CD14-positive monocyte (primary cell): Measurements from ENCODE around the gene SPATA2. TPM values are rescaled to one million over a fixed set of nuclear protein-coding genes. Genes with fewer than 3 reads are reported as not detected.
A peak's percentile ranks its signal among the peaks of the same experiment; 100 is the strongest.
"Not testable (repeated sequence)": the region's sequence is repeated elsewhere in the genome, so short reads cannot be mapped to it uniquely, and the experiment has no call there.

Experiments
- DNase-seq, 3 donors: peaks; one replicate each; pipeline ENCODE4 v3.0.0-alpha.2; 2011 to 2022
- H2AFZ ChIP-seq: 2 replicates; pipeline ENCODE4 v1.6.0; 2012; ENCODE audit warnings: mild to moderate bottlenecking, low read depth, low read length, inconsistent platforms; ENCODE audit not compliant: insufficient read depth, poor library complexity, severe bottlenecking
- H3K27ac ChIP-seq, 2 donors: 1 replicate in 1 of 2; 2 replicates in 1 of 2; pipeline ENCODE4 v1.5.1; 2012 to 2013; ENCODE audit warnings: low read length in 2 of 2, control low read depth in 1 of 2, inconsistent platforms in 1 of 2, low read depth in 1 of 2, mild to moderate bottlenecking in 1 of 2
- H3K27me3 ChIP-seq, 2 donors: one replicate each; pipeline versions ENCODE4 v1.6.0 to v1.6.1; 2011 to 2013; ENCODE audit warnings: low read length in 2 of 2; ENCODE audit not compliant: control insufficient read depth in 2 of 2, insufficient read depth in 2 of 2
- H3K36me3 ChIP-seq, 2 donors: replicated peaks in 1 of 2; 1 replicate in 1 of 2; 2 replicates in 1 of 2; pipeline versions ENCODE4 v1.5.1 to v1.6.1; 2012 to 2013; ENCODE audit warnings: low read length in 2 of 2, control low read depth in 1 of 2, inconsistent platforms in 1 of 2, mild to moderate bottlenecking in 1 of 2; ENCODE audit not compliant: insufficient read depth in 2 of 2, control insufficient read depth in 1 of 2
- H3K4me1 ChIP-seq, 2 donors: 1 replicate in 1 of 2; 2 replicates in 1 of 2; pipeline versions ENCODE4 v1.5.1 to v1.6.1; 2012 to 2013; ENCODE audit warnings: low read length in 2 of 2, control low read depth in 1 of 2, inconsistent platforms in 1 of 2, mild to moderate bottlenecking in 1 of 2, moderate library complexity in 1 of 2; ENCODE audit not compliant: insufficient read depth in 2 of 2, control insufficient read depth in 1 of 2
- H3K4me2 ChIP-seq: replicated peaks from 2 replicates; pipeline ENCODE3; 2012; ENCODE audit warnings: low read length, moderate library complexity, mild to moderate bottlenecking; ENCODE audit not compliant: poor library complexity, severe bottlenecking; ENCODE audit errors: extremely low read depth
- H3K4me3 ChIP-seq, 3 experiments: fragments of 200-600 bp in 1 of 3; sonication (generic) in 1 of 3; replicated peaks in 1 of 3; 1 replicate in 2 of 3; 2 replicates in 1 of 3; pipeline ENCODE4 v1.5.1; 2011 to 2013; ENCODE audit warnings: low read length in 3 of 3, mild to moderate bottlenecking in 3 of 3, control low read depth in 2 of 3, low read depth in 2 of 3, inconsistent platforms in 1 of 3, moderate library complexity in 1 of 3
- H3K79me2 ChIP-seq: 2 replicates; pipeline ENCODE4 v1.6.0; 2012; ENCODE audit warnings: mild to moderate bottlenecking, control low read depth, inconsistent platforms, low read length, moderate library complexity; ENCODE audit not compliant: insufficient read depth
- H3K9ac ChIP-seq: 2 replicates; pipeline ENCODE4 v1.6.0; 2017; ENCODE audit warnings: low read length, mild to moderate bottlenecking; ENCODE audit not compliant: insufficient read depth, poor library complexity, severe bottlenecking
- H3K9me3 ChIP-seq, 2 donors: replicated peaks in 1 of 2; 1 replicate in 1 of 2; 2 replicates in 1 of 2; pipeline versions ENCODE4 v1.5.1 to v1.6.1; 2012 to 2013; ENCODE audit warnings: low read length in 2 of 2, control low read depth in 1 of 2; ENCODE audit not compliant: control insufficient read depth in 1 of 2, insufficient read depth in 1 of 2
- H4K20me1 ChIP-seq: 2 replicates; pipeline ENCODE4 v1.6.0; 2012; ENCODE audit warnings: mild to moderate bottlenecking, low read length, control low read depth, moderate library complexity; ENCODE audit not compliant: insufficient read depth
- H3K27ac Mint-ChIP-seq, 7 donors: one replicate each; pipeline ENCODE4 v1.8.0; 2020; ENCODE audit warnings: mild to moderate bottlenecking in 7 of 7, mixed read lengths in 7 of 7, moderate library complexity in 6 of 7, inconsistent platforms in 2 of 7
- H3K27me3 Mint-ChIP-seq, 3 donors: one replicate each; pipeline ENCODE4 v1.8.0; 2021 to 2022; ENCODE audit warnings: low read depth in 3 of 3, mild to moderate bottlenecking in 3 of 3, mixed read lengths in 3 of 3, moderate library complexity in 3 of 3, inconsistent platforms in 1 of 3
- H3K36me3 Mint-ChIP-seq, 2 donors: one replicate each; pipeline ENCODE4 v1.8.0; 2020; ENCODE audit warnings: mixed read lengths in 2 of 2, inconsistent platforms in 1 of 2, mild to moderate bottlenecking in 1 of 2
- H3K4me1 Mint-ChIP-seq: one replicate; pipeline ENCODE4 v1.8.0; 2020; ENCODE audit warnings: mild to moderate bottlenecking, mixed read lengths
- H3K4me3 Mint-ChIP-seq, 2 donors: one replicate each; pipeline ENCODE4 v1.8.0; 2020; ENCODE audit warnings: mild to moderate bottlenecking in 2 of 2, mixed read lengths in 2 of 2, moderate library complexity in 1 of 2
- H3K9me3 Mint-ChIP-seq, 7 donors: one replicate each; pipeline ENCODE4 v1.8.0; 2020 to 2022; ENCODE audit warnings: mixed read lengths in 7 of 7, mild to moderate bottlenecking in 6 of 7, moderate library complexity in 6 of 7, inconsistent platforms in 2 of 7
- CTCF ChIP-seq: fragments of 200-600 bp; IDR thresholded peaks from one replicate; pipeline ENCODE4 v1.8.0; 2022; ENCODE audit warnings: antibody characterized with exemption, mild to moderate bottlenecking
- WGBS: methylation state at CpG from one replicate; pipeline ENCODE4 v1.1.5; 2013; ENCODE audit warnings: missing lambda C conversion rate; ENCODE audit not compliant: insufficient coverage; 5-methylcytosine and 5-hydroxymethylcytosine counted together
- intact Hi-C, 2 donors: fragments of 100-400 bp; cut with micrococcal nuclease; formaldehyde crosslinking; loops; one replicate each; pipeline versions ENCODE4 v1.15.0 to v1.15.1; 2023
- polyA plus RNA-seq, 3 donors: library from polyadenylated mRNA; depleted of rRNA in 1 of 3; unstranded in 2 of 3; stranded (reverse) in 1 of 3; fragments of 300-500 nt in 2 of 3; fragments of >200 nt in 1 of 3; fragmentation: Illumina TruSeq in 2 of 3; gene quantifications; 1 replicate in 2 of 3; 2 replicates in 1 of 3; pipeline ENCODE4 v1.2.3, GENCODE V29; 2012 to 2021

The SPATA2 gene
- polyA plus RNA-seq, 3 donors: 1.9 to 13.3 (median 3.9) TPM

DNA sequence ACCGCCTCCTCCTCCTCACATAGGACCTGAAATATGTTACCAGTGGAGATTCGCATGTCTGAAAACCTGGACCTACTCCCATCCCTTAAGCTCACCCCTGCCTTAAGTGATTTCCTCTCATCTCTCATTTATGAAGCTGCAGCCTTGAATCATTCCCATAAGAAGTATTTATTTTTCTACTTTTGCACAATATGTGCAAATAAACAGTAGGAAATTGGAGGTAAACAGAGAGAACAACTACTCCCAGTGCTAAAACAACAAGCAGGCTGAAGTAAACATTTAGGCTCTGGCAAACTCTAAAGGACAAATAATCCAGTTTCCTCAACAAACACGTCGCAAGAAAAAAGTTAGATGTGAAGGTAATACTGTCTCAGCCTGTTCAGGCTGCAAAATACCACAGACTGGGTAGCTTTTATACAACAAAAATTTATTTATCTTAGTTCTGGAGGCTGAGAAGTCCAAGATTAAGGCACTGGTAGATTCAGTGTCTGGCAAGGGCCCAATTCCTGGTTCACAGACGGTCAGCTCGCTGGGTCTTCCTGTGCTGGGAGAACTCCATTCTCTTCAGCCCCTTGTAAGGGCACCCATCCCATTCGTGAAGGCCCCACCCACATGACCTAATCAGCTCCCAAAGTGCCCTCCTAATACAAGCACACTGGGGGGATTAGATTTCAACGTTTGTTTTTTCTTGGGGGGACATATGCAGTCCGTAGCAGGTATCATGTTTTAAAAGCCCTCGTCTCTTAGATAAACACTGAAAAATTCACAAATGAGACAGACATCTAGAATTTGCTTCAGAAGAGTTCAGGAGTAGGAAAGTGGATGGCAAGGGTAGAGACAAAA is 15.6 kb downstream of the SPATA2 start:
- no peaks in the 10 kb centered on the region for H3K9me3 ChIP-seq
- H3K27me3 ChIP-seq: no peaks in the 10 kb centered on the region
- Mint-ChIP-seq H3K9me3 (peaks cover 0 to 6% (median 0%) of the 10 kb centered on the region in 7 donors), H3K27me3 (no peaks in the 10 kb centered on the region), H3K4me3 (no peak overlapping the region), H3K27ac (peak overlapping the region in 1 of 7 donors; percentile 54), H3K36me3 (peaks cover 19 to 22% of the 10 kb centered on the region in 2 donors), H3K4me1 (peaks cover 45% of the 10 kb centered on the region)
- intact Hi-C loops: no loop called here
- H2AFZ ChIP-seq: no peak overlapping the region
- TF ChIP-seq CTCF: no peak
- H3K4me2 ChIP-seq: no peak overlapping the region
- H3K27ac ChIP-seq: no peak overlapping the region
- DNase-seq: no peak
- no peak overlapping the region for H3K9ac ChIP-seq
- peaks cover 4% of the 10 kb centered on the region for H4K20me1 ChIP-seq
- no peak overlapping the region for H3K4me3 ChIP-seq
- peaks cover 17 to 23% of the 10 kb centered on the region in 2 donors for H3K36me3 ChIP-seq
- H3K79me2 ChIP-seq: peaks cover 5% of the 10 kb centered on the region
- H3K4me1 ChIP-seq: peaks cover 31 to 40% of the 10 kb centered on the region in 2 donors
- WGBS: 100% methylated on average over 4 of the region's 10 CpGs

DNA sequence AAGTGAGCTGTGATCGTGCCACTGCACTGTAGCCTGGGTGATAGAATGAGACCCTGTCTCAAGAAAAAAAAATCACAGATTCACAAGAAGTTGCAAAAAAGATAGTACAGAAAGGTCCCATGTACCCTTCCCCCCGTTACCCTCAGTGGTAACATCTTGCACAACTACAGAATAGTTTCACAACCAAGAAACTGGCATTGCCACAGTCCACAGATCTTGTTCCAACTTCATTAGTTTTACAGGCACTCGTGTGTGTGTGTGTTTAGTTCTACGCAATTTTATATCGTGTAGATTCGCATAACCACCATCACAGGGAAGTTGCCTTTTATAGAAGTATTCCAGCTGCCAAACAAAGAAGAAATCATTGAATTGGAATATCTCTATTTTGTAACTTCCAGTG is 19.1 kb downstream of the SPATA2 start:
- Histone ChIP-seq H3K4me2 (peak overlapping the region; percentile 63), H3K4me3 (peak overlapping the region in 2 of 3 experiments; percentile 5 to 54), H3K27ac (peak overlapping the region; percentile 67 to 79), H2AFZ (peak overlapping the region; percentile 25), H3K9ac (peak overlapping the region; percentile 23), H4K20me1 (no peaks in the 10 kb centered on the region), H3K36me3 (no peaks in the 10 kb centered on the region), H3K79me2 (peaks cover 17% of the 10 kb centered on the region), H3K27me3 (no peaks in the 10 kb centered on the region), H3K4me1 (peaks cover 66 to 76% of the 10 kb centered on the region in 2 donors), H3K9me3 (no peaks in the 10 kb centered on the region)
- Mint-ChIP-seq H3K27me3 (no peaks in the 10 kb centered on the region), H3K27ac (peak overlapping the region; percentile 73 to 92 (median 88)), H3K36me3 (peaks cover 2 to 7% of the 10 kb centered on the region in 2 donors), H3K9me3 (peaks cover 0 to 6% (median 0%) of the 10 kb centered on the region in 7 donors), H3K4me3 (peak overlapping the region; percentile 41 to 80), H3K4me1 (peaks cover 80% of the 10 kb centered on the region)
- no CpG with 5 or more reads among the region's 6 CpGs for WGBS
- no peak for TF ChIP-seq CTCF
- DNase-seq: peak; percentile 49 to 79 (median 64)
- intact Hi-C loops: no loop called here

GRCh38 chr20:49895474-49896093 is 19.7 kb downstream of the SPATA2 start:
- H3K4me2 ChIP-seq: peak overlapping the region; percentile 63
- DNase-seq, H3K36me3 Mint-ChIP-seq, intact Hi-C loops, H3K9me3 ChIP-seq, H3K27me3 ChIP-seq, H4K20me1 ChIP-seq, H3K27me3 Mint-ChIP-seq, H2AFZ ChIP-seq, H3K4me3 Mint-ChIP-seq, H3K9me3 Mint-ChIP-seq, H3K36me3 ChIP-seq: not testable (repeated sequence)
- peak overlapping the region; percentile 67 to 79 for H3K27ac ChIP-seq
- peaks cover 81% of the 10 kb centered on the region for H3K4me1 Mint-ChIP-seq
- peak overlapping the region in 1 of 3 experiments; percentile 54 for H3K4me3 ChIP-seq
- WGBS: 90% methylated on average over 2 of the region's 7 CpGs
- peaks cover 17% of the 10 kb centered on the region for H3K79me2 ChIP-seq
- H3K4me1 ChIP-seq: peaks cover 72 to 82% of the 10 kb centered on the region in 2 donors
- peak overlapping the region; percentile 23 for H3K9ac ChIP-seq
- peak overlapping the region; percentile 73 to 92 (median 88) for H3K27ac Mint-ChIP-seq
